Hepatocyte (in vitro differentiated cells): ENCODE results near the gene SLC18A2. TPM values are rescaled to one million over a fixed set of nuclear protein-coding genes. Genes with fewer than 3 reads are reported as not detected.

Experiments
- DNase-seq: peaks from one replicate; pipeline ENCODE4 v3.0.0-alpha.2; 2016; ENCODE audit warnings: low spot score
- H2AFZ ChIP-seq: fragments of 200-600 bp; sonication (generic); 2 replicates; pipeline ENCODE4 v1.6.0; 2016; ENCODE audit warnings: antibody characterized with exemption, mild to moderate bottlenecking
- H3K27ac ChIP-seq: fragments of 200-600 bp; sonication (generic); 2 replicates; pipeline ENCODE4 v1.5.1; 2016; ENCODE audit warnings: mild to moderate bottlenecking
- H3K27me3 ChIP-seq: fragments of 200-600 bp; sonication (generic); 2 replicates; pipeline ENCODE4 v1.6.1; 2016
- H3K36me3 ChIP-seq: fragments of 200-600 bp; sonication (generic); replicated peaks from 2 replicates; pipeline ENCODE4 v1.5.1; 2016; ENCODE audit warnings: low read depth; ENCODE audit not compliant: insufficient read depth
- H3K4me1 ChIP-seq: fragments of 200-600 bp; sonication (generic); 2 replicates; pipeline ENCODE4 v1.5.1; 2016; ENCODE audit warnings: mild to moderate bottlenecking, moderate library complexity; ENCODE audit not compliant: insufficient read depth
- H3K4me2 ChIP-seq: fragments of 200-600 bp; sonication (generic); 2 replicates; pipeline ENCODE4 v1.6.0; 2016
- H3K4me3 ChIP-seq: fragments of 200-600 bp; sonication (generic); 2 replicates; pipeline ENCODE4 v1.5.1; 2016; ENCODE audit warnings: mild to moderate bottlenecking
- H3K79me2 ChIP-seq: fragments of 200-600 bp; sonication (generic); 2 replicates; pipeline ENCODE4 v1.6.0; 2017; ENCODE audit warnings: mild to moderate bottlenecking
- H3K9me2 ChIP-seq: fragments of 200-600 bp; sonication (generic); replicated peaks from 2 replicates; pipeline ENCODE4 v1.6.0; 2017; ENCODE audit warnings: mild to moderate bottlenecking; ENCODE audit not compliant: insufficient read depth
- H3K9me3 ChIP-seq: fragments of 200-600 bp; sonication (generic); 2 replicates; pipeline ENCODE4 v1.5.1; 2016; ENCODE audit warnings: low read depth, mild to moderate bottlenecking
- H4K20me1 ChIP-seq: fragments of 200-600 bp; sonication (generic); 2 replicates; pipeline ENCODE4 v1.6.0; 2016; ENCODE audit warnings: mild to moderate bottlenecking; ENCODE audit not compliant: insufficient read depth, poor library complexity, severe bottlenecking
- CTCF ChIP-seq: fragments of 200-600 bp; sonication (generic); IDR thresholded peaks from 2 replicates; pipeline ENCODE4 v1.5.1; 2016; ENCODE audit warnings: antibody characterized with exemption, mild to moderate bottlenecking; ENCODE audit not compliant: poor library complexity
- EZH2 ChIP-seq: fragments of 200-600 bp; sonication (generic); IDR thresholded peaks from 2 replicates; pipeline ENCODE4 v1.6.1; 2016; ENCODE audit warnings: antibody characterized with exemption, mild to moderate bottlenecking, borderline replicate concordance
- EZH2phosphoT487 ChIP-seq: fragments of 200-600 bp; sonication (generic); IDR thresholded peaks from one replicate; pipeline ENCODE4 v1.6.1; 2018; ENCODE audit warnings: antibody characterized with exemption, mild to moderate bottlenecking, low read depth, moderate library complexity; ENCODE audit not compliant: unreplicated experiment, severe bottlenecking
- WGBS: methylation state at CpG from one replicate; pipeline ENCODE4 v1.1.6; 2016; ENCODE audit warnings: low lambda C conversion rate; ENCODE audit errors: missing lambda C conversion rate; 5-methylcytosine and 5-hydroxymethylcytosine counted together
- polyA plus RNA-seq: library from polyadenylated mRNA; unstranded; fragments of >200 nt; fragmentation: Nextera tagmentation; extraction: Ambion mirVana; gene quantifications from 2 replicates; pipeline ENCODE4 v1.2.1, GENCODE V29; 2016
- total RNA-seq: library from RNA; depleted of rRNA; stranded (reverse); fragments of >200 nt; gene quantifications from 2 replicates; pipeline ENCODE4 v1.2.3, GENCODE V29; 2014

Gene SLC18A2
- total and polyA plus RNA-seq, 2 experiments from 2014 or later: 1.3 to 1.6 TPM

- Histone ChIP-seq H3K9me2 (no peaks in the 10 kb centered on the region), H3K9me3 (no peaks in the 10 kb centered on the region), H3K4me3 (no peak overlapping the region), H3K27ac (no peak overlapping the region), H2AFZ (no peak overlapping the region), H3K4me2 (no peak overlapping the region), H4K20me1 (no peaks in the 10 kb centered on the region), H3K36me3 (no peaks in the 10 kb centered on the region), H3K79me2 (no peaks in the 10 kb centered on the region), H3K4me1 (no peaks in the 10 kb centered on the region), H3K27me3 (no peaks in the 10 kb centered on the region)
- DNase-seq: no peak
- 62% methylated on average over 13 of the region's 13 CpGs for WGBS
- TF ChIP-seq EZH2phosphoT487 (no peak), EZH2 (no peak), CTCF (no peak)
Measured at GRCh38 chr10:117272195-117273076, 31.5 kb downstream of the SLC18A2 start.

GRCh38 chr10:117273980-117274379 is 33.1 kb downstream of the SLC18A2 start:
- Histone ChIP-seq H4K20me1 (no peaks in the 10 kb centered on the region), H3K27me3 (no peaks in the 10 kb centered on the region), H3K4me3 (no peak overlapping the region), H3K79me2 (no peaks in the 10 kb centered on the region), H2AFZ (no peak overlapping the region), H3K27ac (no peak overlapping the region), H3K4me2 (no peak overlapping the region), H3K36me3 (no peaks in the 10 kb centered on the region), H3K9me2 (no peaks in the 10 kb centered on the region), H3K9me3 (no peaks in the 10 kb centered on the region), H3K4me1 (no peaks in the 10 kb centered on the region)
- 90% methylated on average over 3 of the region's 3 CpGs for WGBS
- DNase-seq: no peak
- no peak for TF ChIP-seq CTCF
- no peak for TF ChIP-seq EZH2
- no peak for TF ChIP-seq EZH2phosphoT487

GRCh38 chr10:117274509-117274908 is 33.6 kb downstream of the SLC18A2 start:
- Histone ChIP-seq H3K4me2 (no peak overlapping the region), H3K27me3 (no peaks in the 10 kb centered on the region), H3K4me3 (no peak overlapping the region), H3K4me1 (no peaks in the 10 kb centered on the region), H4K20me1 (no peaks in the 10 kb centered on the region), H3K79me2 (no peaks in the 10 kb centered on the region), H2AFZ (no peak overlapping the region), H3K9me3 (no peaks in the 10 kb centered on the region), H3K27ac (no peak overlapping the region), H3K36me3 (no peaks in the 10 kb centered on the region), H3K9me2 (no peaks in the 10 kb centered on the region)
- no peak for DNase-seq
- 93% methylated on average over 5 of the region's 5 CpGs for WGBS
- TF ChIP-seq EZH2phosphoT487: no peak
- no peak for TF ChIP-seq CTCF
- TF ChIP-seq EZH2: no peak
